Lower leg skin (tissue), 3 donors: ENCODE results near the gene KCNK15.

ENCODE experiments used
- POLR2A ChIP-seq, 2 donors: fragments of 450-650 bp; IDR thresholded peaks; one replicate each; pipeline ENCODE4 v1.6.1; 2016 to 2017; ENCODE audit warnings: antibody characterized with exemption in 2 of 2, mild to moderate bottlenecking in 1 of 2, moderate library complexity in 1 of 2
- TF ChIP-seq, protein P1 (sequence below), 3 donors: fragments of 450-650 bp; IDR thresholded peaks; one replicate each; pipeline ENCODE4 v1.5.1; 2016; ENCODE audit warnings: antibody characterized with exemption in 3 of 3, mild to moderate bottlenecking in 3 of 3, moderate library complexity in 2 of 3

DNA sequence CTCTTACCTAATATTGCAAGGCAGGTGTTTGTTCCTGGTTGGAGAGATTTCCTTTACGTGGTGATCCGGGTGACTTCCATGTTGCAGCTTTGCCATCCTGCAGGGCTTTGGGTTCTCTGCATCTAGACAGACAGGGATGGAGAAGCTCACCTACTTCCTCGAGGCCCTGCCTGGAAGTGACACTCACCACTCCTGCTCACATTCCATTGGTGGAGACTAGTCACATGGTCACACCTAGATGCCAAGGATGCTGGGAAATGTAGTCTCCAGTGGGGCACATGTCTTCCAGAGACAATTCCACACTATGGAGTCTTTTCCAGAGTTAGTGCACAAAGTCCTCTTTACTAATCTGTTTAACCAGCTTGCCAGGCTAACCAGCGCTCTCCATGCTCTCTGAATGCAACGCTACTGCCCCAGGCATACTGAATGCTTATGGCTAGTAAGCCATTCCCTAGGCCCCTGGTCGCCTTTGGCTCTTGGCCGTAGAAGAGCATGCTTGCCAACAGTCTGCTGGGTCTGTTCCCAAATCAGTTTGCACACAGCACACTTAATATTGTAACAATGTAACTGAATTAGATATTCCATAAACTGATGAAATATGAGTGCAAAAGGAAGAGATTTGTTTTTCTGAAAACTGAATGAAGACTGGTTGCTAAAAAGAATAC is 6.7 kb upstream of the KCNK15 start:
- TF ChIP-seq POLR2A (IDR thresholded peaks at IDR 0.05): no peak
- TF ChIP-seq, protein P1, sequence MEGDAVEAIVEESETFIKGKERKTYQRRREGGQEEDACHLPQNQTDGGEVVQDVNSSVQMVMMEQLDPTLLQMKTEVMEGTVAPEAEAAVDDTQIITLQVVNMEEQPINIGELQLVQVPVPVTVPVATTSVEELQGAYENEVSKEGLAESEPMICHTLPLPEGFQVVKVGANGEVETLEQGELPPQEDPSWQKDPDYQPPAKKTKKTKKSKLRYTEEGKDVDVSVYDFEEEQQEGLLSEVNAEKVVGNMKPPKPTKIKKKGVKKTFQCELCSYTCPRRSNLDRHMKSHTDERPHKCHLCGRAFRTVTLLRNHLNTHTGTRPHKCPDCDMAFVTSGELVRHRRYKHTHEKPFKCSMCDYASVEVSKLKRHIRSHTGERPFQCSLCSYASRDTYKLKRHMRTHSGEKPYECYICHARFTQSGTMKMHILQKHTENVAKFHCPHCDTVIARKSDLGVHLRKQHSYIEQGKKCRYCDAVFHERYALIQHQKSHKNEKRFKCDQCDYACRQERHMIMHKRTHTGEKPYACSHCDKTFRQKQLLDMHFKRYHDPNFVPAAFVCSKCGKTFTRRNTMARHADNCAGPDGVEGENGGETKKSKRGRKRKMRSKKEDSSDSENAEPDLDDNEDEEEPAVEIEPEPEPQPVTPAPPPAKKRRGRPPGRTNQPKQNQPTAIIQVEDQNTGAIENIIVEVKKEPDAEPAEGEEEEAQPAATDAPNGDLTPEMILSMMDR (IDR thresholded peaks at IDR 0.05): no peak
